GM21717 (cell line): ENCODE measurements around the gene PRPF4.
"Not testable (repeated sequence)": the region's sequence is repeated elsewhere in the genome, so short reads cannot be mapped to it uniquely, and the experiment has no call there.

Experiments used
- ATAC-seq: cut with Tn5 transposase; IDR thresholded peaks from one replicate; pipeline ENCODE4 v1.9.1; 2021; ENCODE audit warnings: mild to moderate bottlenecking, moderate library complexity; ENCODE audit not compliant: unreplicated experiment

The PRPF4 gene

GRCh38 chr9:113275157-113276131 lies at the start of gene PRPF4, which contains the start of gene CDC26:
PRPF4 (plus strand) TSS chr9:113275658; CDS start chr9:113275744, 86 bp downstream.
CDC26 (minus strand) TSS chr9:113275572; CDS start chr9:113272507, 3,065 bp downstream.
- peak; percentile 99 for ATAC-seq

- no peak for ATAC-seq
Observed at GRCh38 chr9:113227436-113227835, 48.0 kb upstream of the PRPF4 start.

- no peak for ATAC-seq
Observed at GRCh38 chr9:113228130-113228665, 47.3 kb upstream of the PRPF4 start.

- ATAC-seq, result no peak
Observed at GRCh38 chr9:113231701-113232100, 43.8 kb upstream of the PRPF4 start.

- not testable (repeated sequence) for ATAC-seq
Observed at GRCh38 chr9:113235701-113236255, 39.7 kb upstream of the PRPF4 start.

GRCh38 chr9:113237026-113237425 lies 38.4 kb upstream of the PRPF4 start:
- ATAC-seq, result no peak

GRCh38 chr9:113238202-113238858 lies 37.1 kb upstream of the PRPF4 start:
- no peak for ATAC-seq

- no peak for ATAC-seq
Observed at GRCh38 chr9:113238859-113239232, 36.6 kb upstream of the PRPF4 start.

GRCh38 chr9:113241161-113241560 lies 34.3 kb upstream of the PRPF4 start:
- ATAC-seq, result no peak

- ATAC-seq, result no peak
Observed at GRCh38 chr9:113244556-113244955, 30.9 kb upstream of the PRPF4 start.

- ATAC-seq, result no peak
Observed at GRCh38 chr9:113245894-113246293, 29.6 kb upstream of the PRPF4 start.

- ATAC-seq, result no peak
Observed at GRCh38 chr9:113246928-113247327, 28.5 kb upstream of the PRPF4 start.

- ATAC-seq, result no peak
Observed at GRCh38 chr9:113247640-113248039, 27.8 kb upstream of the PRPF4 start.

- not testable (repeated sequence) for ATAC-seq
Observed at GRCh38 chr9:113249661-113250060, 25.8 kb upstream of the PRPF4 start.

GRCh38 chr9:113250807-113251206 lies 24.7 kb upstream of the PRPF4 start:
- ATAC-seq, result no peak

- no peak for ATAC-seq
Observed at GRCh38 chr9:113254991-113255390, 20.5 kb upstream of the PRPF4 start.

GRCh38 chr9:113255438-113255837 lies 20.0 kb upstream of the PRPF4 start:
- ATAC-seq, result no peak

- ATAC-seq, result no peak
Observed at GRCh38 chr9:113257863-113258262, 17.6 kb upstream of the PRPF4 start.

- no peak for ATAC-seq
Observed at GRCh38 chr9:113258282-113258681, 17.2 kb upstream of the PRPF4 start.

GRCh38 chr9:113261917-113262671 lies 13.4 kb upstream of the PRPF4 start:
- no peak for ATAC-seq

GRCh38 chr9:113266174-113266573 lies 9.3 kb upstream of the PRPF4 start:
- ATAC-seq, result no peak
